ENCODE results near the gene ELK3. TPM values are rescaled to one million over a fixed set of nuclear protein-coding genes. Genes with fewer than 3 reads are reported as not detected.

The ELK3 gene
- total RNA-seq, 1 donor from 2014 or later, result 41.2 TPM

DNA sequence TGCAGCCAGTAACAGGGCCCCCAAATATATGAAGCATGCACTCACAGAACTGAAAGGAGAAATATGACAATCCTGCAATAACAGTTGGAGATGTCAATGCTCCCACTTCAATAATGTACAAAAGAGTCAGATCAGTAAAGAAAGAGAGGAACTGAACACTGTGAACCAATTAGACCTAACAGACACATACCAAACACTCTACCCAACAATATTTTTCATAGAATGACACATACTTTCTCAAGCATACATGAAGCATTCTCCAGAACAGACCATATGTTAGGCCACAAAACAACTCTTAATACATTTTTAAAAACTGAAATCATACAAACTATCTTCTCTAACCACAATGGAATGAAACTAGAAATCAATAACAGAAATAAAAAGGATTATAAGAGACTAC lies 80.2 kb downstream of the ELK3 start:
- Histone ChIP-seq H3K27me3 (no peaks in the 10 kb centered on the region), H3K9me3 (no peaks in the 10 kb centered on the region), H3K4me1 (no peaks in the 10 kb centered on the region), H3K36me3 (peaks cover 49% of the 10 kb centered on the region), H3K4me3 (no peak overlapping the region), H3K27ac (no peak overlapping the region)
- TF ChIP-seq, protein P1, sequence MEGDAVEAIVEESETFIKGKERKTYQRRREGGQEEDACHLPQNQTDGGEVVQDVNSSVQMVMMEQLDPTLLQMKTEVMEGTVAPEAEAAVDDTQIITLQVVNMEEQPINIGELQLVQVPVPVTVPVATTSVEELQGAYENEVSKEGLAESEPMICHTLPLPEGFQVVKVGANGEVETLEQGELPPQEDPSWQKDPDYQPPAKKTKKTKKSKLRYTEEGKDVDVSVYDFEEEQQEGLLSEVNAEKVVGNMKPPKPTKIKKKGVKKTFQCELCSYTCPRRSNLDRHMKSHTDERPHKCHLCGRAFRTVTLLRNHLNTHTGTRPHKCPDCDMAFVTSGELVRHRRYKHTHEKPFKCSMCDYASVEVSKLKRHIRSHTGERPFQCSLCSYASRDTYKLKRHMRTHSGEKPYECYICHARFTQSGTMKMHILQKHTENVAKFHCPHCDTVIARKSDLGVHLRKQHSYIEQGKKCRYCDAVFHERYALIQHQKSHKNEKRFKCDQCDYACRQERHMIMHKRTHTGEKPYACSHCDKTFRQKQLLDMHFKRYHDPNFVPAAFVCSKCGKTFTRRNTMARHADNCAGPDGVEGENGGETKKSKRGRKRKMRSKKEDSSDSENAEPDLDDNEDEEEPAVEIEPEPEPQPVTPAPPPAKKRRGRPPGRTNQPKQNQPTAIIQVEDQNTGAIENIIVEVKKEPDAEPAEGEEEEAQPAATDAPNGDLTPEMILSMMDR (IDR thresholded peaks at IDR 0.05), result no peak
- intact Hi-C loops (cut with DNase I), result no loop called here
- no peak for ATAC-seq
- DNase-seq, result no peak

DNA sequence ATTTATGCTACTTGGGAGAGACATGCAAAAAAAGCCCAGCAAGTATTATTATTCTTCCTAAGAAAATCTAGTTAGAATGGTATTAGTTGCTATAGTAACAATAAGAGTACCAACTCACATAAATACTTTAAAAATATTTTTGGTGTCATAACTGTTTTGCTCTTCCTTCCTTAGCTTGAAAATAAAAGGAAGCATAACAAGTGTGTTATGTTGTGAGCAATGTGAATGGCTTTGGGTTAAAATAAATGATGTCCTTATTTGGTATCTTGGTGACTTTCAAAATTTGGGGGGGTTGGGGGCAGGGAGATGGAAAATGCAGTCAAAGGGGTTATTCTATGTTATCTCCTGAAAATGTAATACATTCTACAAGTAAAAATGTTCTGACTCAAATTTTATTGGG lies 91.0 kb downstream of the ELK3 start:
- TF ChIP-seq, protein P1 (IDR thresholded peaks at IDR 0.05), result no peak
- intact Hi-C loops (cut with DNase I), result no loop called here
- no peaks in the 10 kb centered on the region for H3K4me1 ChIP-seq

DNA sequence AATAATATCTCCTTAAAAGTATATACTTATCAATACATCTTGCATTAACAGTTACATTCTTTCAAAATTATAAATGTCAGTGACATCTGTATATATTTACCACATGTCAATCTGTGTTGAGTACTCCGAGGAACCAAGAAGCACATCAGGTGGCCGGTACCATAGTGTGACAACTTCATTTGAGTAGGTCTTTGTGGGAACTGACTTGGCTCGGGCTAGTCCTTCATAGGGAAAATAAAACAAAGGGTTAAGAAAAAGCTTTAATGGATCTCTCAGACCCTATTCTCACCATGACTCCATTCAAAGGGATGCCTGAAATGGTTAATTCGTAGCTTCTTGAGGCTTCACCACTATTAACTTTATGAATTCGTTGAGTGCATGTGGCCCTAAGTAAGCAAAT lies 94.9 kb downstream of the ELK3 start:
- H3K4me1 ChIP-seq, result no peaks in the 10 kb centered on the region
- DNase-seq, result no peak
- H3K27me3 ChIP-seq, result no peaks in the 10 kb centered on the region
- intact Hi-C loops (cut with DNase I), result no loop called here
- ATAC-seq, result no peak
- H3K9me3 ChIP-seq, result no peaks in the 10 kb centered on the region
- no peak overlapping the region for H3K4me3 ChIP-seq
- TF ChIP-seq, protein P1 (IDR thresholded peaks at IDR 0.05), result no peak
- H3K36me3 ChIP-seq, result peaks cover 62% of the 10 kb centered on the region
- H3K27ac ChIP-seq, result no peak overlapping the region

More for the DNA sequence above, 91.0 kb downstream of the ELK3 start:
- DNase-seq, result no peak
- Histone ChIP-seq H3K4me3 (no peak overlapping the region), H3K36me3 (peaks cover 96% of the 10 kb centered on the region), H3K9me3 (no peaks in the 10 kb centered on the region), H3K27ac (no peak overlapping the region), H3K27me3 (no peaks in the 10 kb centered on the region)
- no peak for ATAC-seq

DNA sequence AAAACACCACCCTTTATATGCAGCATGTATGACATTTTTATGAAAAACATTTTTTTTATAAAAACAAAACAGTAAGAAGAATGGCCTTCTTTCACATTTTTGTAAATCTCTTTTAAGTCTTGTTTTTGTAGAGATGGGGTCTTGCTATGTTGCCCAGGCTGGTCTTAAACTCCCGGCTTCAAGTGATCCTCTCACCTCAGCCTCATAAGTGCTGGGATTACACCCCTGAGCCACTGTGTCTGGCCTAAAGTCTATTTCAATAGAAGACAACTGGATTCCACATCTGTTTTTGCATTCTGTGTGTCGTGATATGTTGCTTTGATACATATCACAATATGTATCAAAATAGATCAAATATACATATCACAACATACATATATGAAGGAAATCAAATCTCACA lies 98.9 kb downstream of the ELK3 start:
- H3K36me3 ChIP-seq, result peaks cover 49% of the 10 kb centered on the region
- intact Hi-C loops (cut with DNase I), result no loop called here

DNA sequence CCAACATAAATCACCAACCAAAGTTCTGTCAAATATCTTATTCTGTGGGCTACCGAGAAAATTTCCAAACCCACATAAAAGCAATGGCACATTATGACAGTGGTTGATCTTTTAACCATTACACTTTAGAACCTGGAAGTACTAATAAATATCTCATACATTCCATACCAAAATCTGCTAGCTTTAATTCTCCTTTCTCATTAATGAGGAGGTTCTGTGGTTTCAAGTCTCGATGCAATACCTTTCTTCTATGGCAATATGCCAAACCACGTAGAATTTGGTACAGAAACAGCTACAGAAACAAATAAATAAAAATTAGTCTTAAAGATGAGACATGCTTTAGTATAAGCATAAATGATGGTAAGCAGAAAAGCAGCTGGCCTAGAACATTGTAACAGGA lies 100.7 kb downstream of the ELK3 start:
- TF ChIP-seq, protein P1 (IDR thresholded peaks at IDR 0.05), result no peak
- no peaks in the 10 kb centered on the region for H3K27me3 ChIP-seq
- DNase-seq, result no peak
- H3K4me1 ChIP-seq, result no peaks in the 10 kb centered on the region
- no peak overlapping the region for H3K27ac ChIP-seq
- ATAC-seq, result no peak
- H3K9me3 ChIP-seq, result no peaks in the 10 kb centered on the region
- H3K36me3 ChIP-seq, result peaks cover 50% of the 10 kb centered on the region
- intact Hi-C loops (cut with DNase I), result no loop called here
- H3K4me3 ChIP-seq, result no peak overlapping the region

More for the DNA sequence above, 98.9 kb downstream of the ELK3 start:
- TF ChIP-seq, protein P1 (IDR thresholded peaks at IDR 0.05), result no peak
- H3K27me3 ChIP-seq, result no peaks in the 10 kb centered on the region
- H3K27ac ChIP-seq, result no peak overlapping the region
- no peaks in the 10 kb centered on the region for H3K4me1 ChIP-seq
- no peak overlapping the region for H3K4me3 ChIP-seq
- no peak for DNase-seq
- ATAC-seq, result no peak
- H3K9me3 ChIP-seq, result no peaks in the 10 kb centered on the region

DNA sequence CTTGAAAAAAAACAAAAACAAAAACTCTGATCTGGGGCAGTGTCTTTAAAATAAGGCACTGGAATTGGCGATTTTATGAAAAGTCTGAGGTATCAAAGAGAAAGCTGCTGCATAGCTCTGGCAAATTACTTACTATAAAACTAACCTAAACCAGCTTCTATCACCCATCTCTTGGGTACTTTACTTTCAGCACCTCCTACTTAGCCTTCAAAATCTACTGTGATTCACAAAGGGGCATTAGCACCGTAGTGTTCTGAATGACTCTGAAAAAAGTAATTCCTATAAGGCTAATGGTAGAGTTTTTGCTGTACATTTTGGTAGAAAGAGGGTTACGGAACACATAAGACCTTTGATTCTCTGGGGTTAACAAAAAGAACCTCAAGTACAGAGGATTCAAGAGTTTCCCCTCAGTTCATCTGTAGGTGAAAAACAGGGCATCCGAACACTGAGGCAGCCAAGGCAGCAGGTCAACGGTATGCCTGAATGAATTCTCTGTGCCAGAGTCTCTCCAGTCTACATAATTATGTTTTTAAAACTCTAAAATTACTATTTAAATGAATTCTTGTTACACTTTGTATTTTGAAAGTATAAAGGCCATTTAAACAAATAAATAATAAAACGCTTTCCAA lies 101.5 kb downstream of the ELK3 start:
- Histone ChIP-seq H3K27ac (no peak overlapping the region), H3K9me3 (no peaks in the 10 kb centered on the region), H3K4me1 (no peaks in the 10 kb centered on the region), H3K4me3 (no peak overlapping the region), H3K36me3 (peaks cover 50% of the 10 kb centered on the region), H3K27me3 (no peaks in the 10 kb centered on the region)
- TF ChIP-seq, protein P1 (IDR thresholded peaks at IDR 0.05), result no peak
- DNase-seq, result no peak
- no peak for ATAC-seq
- intact Hi-C loops (cut with DNase I), result no loop called here
